ENCODE data around the gene PTPN3.

The PTPN3 gene

GRCh38 chr9:109447329-109448076 is 50.6 kb downstream of the PTPN3 start:
- Histone ChIP-seq H3K36me3 (ENCODE audit: insufficient read depth, low read length) (no peaks in the 10 kb centered on the region), H3K4me1 (ENCODE audit: insufficient read depth, low read length) (no peaks in the 10 kb centered on the region), H3K9ac (ENCODE audit: low read length) (no peak overlapping the region), H3K9me3 (ENCODE audit: low read length) (no peaks in the 10 kb centered on the region), H3K27me3 (ENCODE audit: control insufficient read depth in 1 of 2, insufficient read depth in 2 of 2, low read length in 2 of 2) (no peaks in the 10 kb centered on the region), H3K4me3 (ENCODE audit: low read depth in 1 of 2, low read length in 2 of 2) (no peak overlapping the region), H3K27ac (ENCODE audit: low read depth, low read length) (no peak overlapping the region)

DNA sequence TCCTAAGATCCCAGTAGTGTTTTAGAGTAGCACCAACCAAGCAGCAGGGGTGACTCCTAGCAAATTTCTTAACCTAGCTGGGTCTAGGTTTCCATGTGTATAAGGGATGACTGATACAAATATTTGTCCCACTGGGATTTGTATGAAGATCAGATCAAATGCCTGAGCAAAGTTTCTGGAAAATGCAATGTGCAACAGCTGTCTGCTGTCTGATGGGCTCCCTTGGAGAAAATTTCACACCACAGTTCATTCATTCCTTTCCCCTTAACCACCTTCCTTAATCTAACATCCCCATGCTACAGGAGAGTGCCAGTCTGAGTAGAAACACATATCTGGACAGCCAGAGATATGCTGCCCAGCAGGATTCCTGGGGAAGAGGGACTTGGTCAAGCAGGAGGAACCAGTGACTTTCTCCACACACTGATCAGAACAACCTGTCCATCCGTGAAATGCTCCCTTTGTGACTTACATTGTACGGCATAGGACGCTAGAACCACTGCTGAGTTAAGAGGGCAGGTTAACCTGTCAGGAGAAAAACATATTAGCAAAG is 53.3 kb downstream of the PTPN3 start:
- Histone ChIP-seq H3K27me3 (ENCODE audit: control insufficient read depth in 1 of 2, insufficient read depth in 2 of 2, low read length in 2 of 2) (no peaks in the 10 kb centered on the region), H3K9ac (ENCODE audit: low read length) (no peak overlapping the region), H3K27ac (ENCODE audit: low read depth, low read length) (no peak overlapping the region), H3K9me3 (ENCODE audit: low read length) (no peaks in the 10 kb centered on the region), H3K36me3 (ENCODE audit: insufficient read depth, low read length) (no peaks in the 10 kb centered on the region), H3K4me3 (ENCODE audit: low read depth in 1 of 2, low read length in 2 of 2) (no peak overlapping the region), H3K4me1 (ENCODE audit: insufficient read depth, low read length) (peaks cover 5% of the 10 kb centered on the region)

- Histone ChIP-seq H3K27me3 (ENCODE audit: control insufficient read depth in 1 of 2, insufficient read depth in 2 of 2, low read length in 2 of 2) (no peaks in the 10 kb centered on the region), H3K9ac (ENCODE audit: low read length) (no peak overlapping the region), H3K27ac (ENCODE audit: low read depth, low read length) (no peak overlapping the region), H3K36me3 (ENCODE audit: insufficient read depth, low read length) (no peaks in the 10 kb centered on the region), H3K9me3 (ENCODE audit: low read length) (no peaks in the 10 kb centered on the region), H3K4me3 (ENCODE audit: low read depth in 1 of 2, low read length in 2 of 2) (no peak overlapping the region), H3K4me1 (ENCODE audit: insufficient read depth, low read length) (peaks cover 5% of the 10 kb centered on the region)
Measured at GRCh38 chr9:109442716-109443115, 55.4 kb downstream of the PTPN3 start.

- Histone ChIP-seq H3K9me3 (ENCODE audit: low read length) (no peaks in the 10 kb centered on the region), H3K27ac (ENCODE audit: low read depth, low read length) (no peak overlapping the region), H3K4me1 (ENCODE audit: insufficient read depth, low read length) (peaks cover 5% of the 10 kb centered on the region), H3K9ac (ENCODE audit: low read length) (no peak overlapping the region), H3K36me3 (ENCODE audit: insufficient read depth, low read length) (no peaks in the 10 kb centered on the region), H3K4me3 (ENCODE audit: low read depth in 1 of 2, low read length in 2 of 2) (no peak overlapping the region), H3K27me3 (ENCODE audit: control insufficient read depth in 1 of 2, insufficient read depth in 2 of 2, low read length in 2 of 2) (no peaks in the 10 kb centered on the region)
Measured at GRCh38 chr9:109441296-109441695, 56.8 kb downstream of the PTPN3 start.

GRCh38 chr9:109440797-109441287 is 57.3 kb downstream of the PTPN3 start:
- Histone ChIP-seq H3K27me3 (ENCODE audit: control insufficient read depth in 1 of 2, insufficient read depth in 2 of 2, low read length in 2 of 2) (no peaks in the 10 kb centered on the region), H3K9ac (ENCODE audit: low read length) (no peak overlapping the region), H3K4me3 (ENCODE audit: low read depth in 1 of 2, low read length in 2 of 2) (no peak overlapping the region), H3K4me1 (ENCODE audit: insufficient read depth, low read length) (peaks cover 5% of the 10 kb centered on the region), H3K27ac (ENCODE audit: low read depth, low read length) (no peak overlapping the region), H3K36me3 (ENCODE audit: insufficient read depth, low read length) (no peaks in the 10 kb centered on the region), H3K9me3 (ENCODE audit: low read length) (no peaks in the 10 kb centered on the region)

DNA sequence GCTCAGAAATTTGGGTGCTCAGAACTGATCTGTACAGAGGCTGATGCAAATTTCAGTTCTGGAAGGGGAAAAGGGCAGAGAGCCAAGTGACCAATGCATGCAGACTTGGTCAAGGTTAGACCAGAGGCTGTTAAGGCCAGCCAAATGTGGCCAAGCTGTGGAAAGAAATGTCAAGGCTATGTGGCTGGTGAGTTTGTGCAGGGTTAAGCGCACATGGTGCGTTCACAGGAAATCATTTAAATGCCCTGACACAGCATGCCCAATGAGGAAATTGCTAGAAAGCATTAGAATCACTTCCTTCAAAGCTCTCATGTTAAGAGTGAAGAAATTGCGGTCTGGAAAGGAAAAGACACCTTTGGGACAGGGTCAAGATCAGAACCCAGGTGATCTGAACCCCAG is 58.0 kb downstream of the PTPN3 start:
- Histone ChIP-seq H3K27ac (ENCODE audit: low read depth, low read length) (no peak overlapping the region), H3K36me3 (ENCODE audit: insufficient read depth, low read length) (no peaks in the 10 kb centered on the region), H3K9ac (ENCODE audit: low read length) (no peak overlapping the region), H3K9me3 (ENCODE audit: low read length) (no peaks in the 10 kb centered on the region), H3K27me3 (ENCODE audit: control insufficient read depth in 1 of 2, insufficient read depth in 2 of 2, low read length in 2 of 2) (no peaks in the 10 kb centered on the region), H3K4me1 (ENCODE audit: insufficient read depth, low read length) (peaks cover 5% of the 10 kb centered on the region), H3K4me3 (ENCODE audit: low read depth in 1 of 2, low read length in 2 of 2) (no peak overlapping the region)

- no peaks in the 10 kb centered on the region for H3K27me3 ChIP-seq (ENCODE audit: control insufficient read depth in 1 of 2, insufficient read depth in 2 of 2, low read length in 2 of 2)
- no peak overlapping the region for H3K4me3 ChIP-seq (ENCODE audit: low read depth in 1 of 2, low read length in 2 of 2)
- H3K9ac ChIP-seq (ENCODE audit: low read length), result no peak overlapping the region
- peaks cover 5% of the 10 kb centered on the region for H3K4me1 ChIP-seq (ENCODE audit: insufficient read depth, low read length)
- H3K36me3 ChIP-seq (ENCODE audit: insufficient read depth, low read length), result no peaks in the 10 kb centered on the region
- H3K9me3 ChIP-seq (ENCODE audit: low read length), result no peaks in the 10 kb centered on the region
- no peak overlapping the region for H3K27ac ChIP-seq (ENCODE audit: low read depth, low read length)
Measured at GRCh38 chr9:109439378-109440116, 58.6 kb downstream of the PTPN3 start.

- peaks cover 5% of the 10 kb centered on the region for H3K4me1 ChIP-seq (ENCODE audit: insufficient read depth, low read length)
- H3K36me3 ChIP-seq (ENCODE audit: insufficient read depth, low read length), result no peaks in the 10 kb centered on the region
- H3K4me3 ChIP-seq (ENCODE audit: low read depth in 1 of 2, low read length in 2 of 2), result no peak overlapping the region
- H3K27me3 ChIP-seq (ENCODE audit: control insufficient read depth in 1 of 2, insufficient read depth in 2 of 2, low read length in 2 of 2), result no peaks in the 10 kb centered on the region
- no peak overlapping the region for H3K27ac ChIP-seq (ENCODE audit: low read depth, low read length)
- H3K9ac ChIP-seq (ENCODE audit: low read length), result no peak overlapping the region
- H3K9me3 ChIP-seq (ENCODE audit: low read length), result no peaks in the 10 kb centered on the region
Measured at GRCh38 chr9:109437286-109437685, 60.8 kb downstream of the PTPN3 start.

DNA sequence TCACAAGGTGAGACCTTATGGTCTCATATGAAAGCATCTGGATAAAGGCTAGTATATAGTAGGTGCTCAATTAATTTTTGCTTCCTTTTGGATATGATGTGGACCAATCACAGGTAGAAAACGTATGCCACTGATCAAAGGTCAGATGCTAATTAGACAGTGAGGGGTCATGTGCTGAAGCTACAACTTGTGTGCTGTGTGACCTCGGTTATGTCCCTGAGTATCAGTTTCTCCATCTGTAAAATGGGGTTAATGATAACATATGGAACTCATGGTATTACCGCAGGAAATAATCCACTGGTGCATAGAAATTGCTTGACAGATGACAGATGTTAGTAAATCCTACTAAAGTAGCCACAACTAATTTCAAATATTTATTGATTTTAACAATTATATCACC is 62.0 kb downstream of the PTPN3 start:
- H3K4me1 ChIP-seq (ENCODE audit: insufficient read depth, low read length), result peaks cover 5% of the 10 kb centered on the region
- H3K36me3 ChIP-seq (ENCODE audit: insufficient read depth, low read length), result no peaks in the 10 kb centered on the region
- H3K9me3 ChIP-seq (ENCODE audit: low read length), result no peaks in the 10 kb centered on the region
- no peak overlapping the region for H3K27ac ChIP-seq (ENCODE audit: low read depth, low read length)
- no peak overlapping the region for H3K4me3 ChIP-seq (ENCODE audit: low read depth in 1 of 2, low read length in 2 of 2)
- no peak overlapping the region for H3K9ac ChIP-seq (ENCODE audit: low read length)
- no peaks in the 10 kb centered on the region for H3K27me3 ChIP-seq (ENCODE audit: control insufficient read depth in 1 of 2, insufficient read depth in 2 of 2, low read length in 2 of 2)

DNA sequence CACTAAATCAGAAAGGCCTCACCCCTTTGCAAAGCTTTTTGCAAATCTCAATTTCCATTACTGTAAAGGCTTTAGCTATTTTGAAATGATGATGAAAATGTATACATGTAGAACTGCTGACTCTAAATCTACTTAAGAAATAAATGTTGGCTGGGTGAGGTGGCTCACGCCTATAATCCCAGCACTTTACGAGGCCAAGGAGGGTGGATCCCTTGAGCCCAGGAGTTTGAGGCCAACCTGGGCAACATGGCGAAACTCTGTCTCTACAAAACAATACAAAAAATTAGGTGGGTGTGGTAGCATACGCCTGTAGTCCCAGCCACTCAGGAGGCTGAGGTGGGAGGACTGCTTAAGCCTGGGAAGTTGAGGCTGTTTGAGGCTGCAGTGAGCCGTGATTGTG is 64.6 kb downstream of the PTPN3 start:
- Histone ChIP-seq H3K4me1 (ENCODE audit: insufficient read depth, low read length) (no peaks in the 10 kb centered on the region), H3K4me3 (ENCODE audit: low read depth in 1 of 2, low read length in 2 of 2) (no peak overlapping the region), H3K9me3 (ENCODE audit: low read length) (no peaks in the 10 kb centered on the region), H3K9ac (ENCODE audit: low read length) (no peak overlapping the region), H3K27ac (ENCODE audit: low read depth, low read length) (no peak overlapping the region), H3K36me3 (ENCODE audit: insufficient read depth, low read length) (no peaks in the 10 kb centered on the region), H3K27me3 (ENCODE audit: control insufficient read depth in 1 of 2, insufficient read depth in 2 of 2, low read length in 2 of 2) (no peaks in the 10 kb centered on the region)

DNA sequence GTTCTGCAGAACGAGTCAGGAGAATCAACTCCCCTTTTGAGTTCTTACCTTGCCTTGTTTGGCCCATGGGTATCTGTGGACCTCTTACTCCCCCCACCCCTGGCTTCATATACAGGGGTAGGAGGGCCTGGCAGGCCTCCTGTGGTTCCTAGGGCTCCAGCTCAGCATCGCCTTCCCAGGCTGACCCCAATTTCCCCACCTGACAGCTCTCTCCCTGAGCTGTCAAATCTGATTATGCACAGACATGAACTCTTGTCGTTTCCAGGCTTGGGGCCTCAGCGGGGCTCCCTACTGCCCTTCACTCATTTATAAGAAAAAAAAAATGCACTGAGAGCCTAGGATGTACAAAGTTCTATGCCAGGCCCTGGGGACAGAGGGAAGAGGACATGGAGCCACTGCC is 67.9 kb downstream of the PTPN3 start:
- Histone ChIP-seq H3K9me3 (ENCODE audit: low read length) (no peaks in the 10 kb centered on the region), H3K4me3 (ENCODE audit: low read depth in 1 of 2, low read length in 2 of 2) (no peak overlapping the region), H3K9ac (ENCODE audit: low read length) (no peak overlapping the region), H3K4me1 (ENCODE audit: insufficient read depth, low read length) (no peaks in the 10 kb centered on the region), H3K27ac (ENCODE audit: low read depth, low read length) (no peak overlapping the region), H3K27me3 (ENCODE audit: control insufficient read depth in 1 of 2, insufficient read depth in 2 of 2, low read length in 2 of 2) (no peaks in the 10 kb centered on the region), H3K36me3 (ENCODE audit: insufficient read depth, low read length) (no peaks in the 10 kb centered on the region)
